Right lobe of liver (tissue), 6 donors: Measurements from ENCODE around the gene TWIST2. TPM values are rescaled to one million over a fixed set of nuclear protein-coding genes. Genes with fewer than 3 reads are reported as not detected.

ENCODE experiments used
- ATAC-seq, 4 donors: fragments of 200-7000 bp; cut with Tn5 transposase; one replicate each; pipeline ENCODE4 v1.9.1; 2020; ENCODE audit warnings: mild to moderate bottlenecking in 4 of 4, moderate library complexity in 4 of 4
- DNase-seq, 3 donors: peaks; one replicate each; pipeline ENCODE4 v3.0.0-alpha.2; 2020
- H3K27ac ChIP-seq, 3 donors: fragments of 200-600 bp; one replicate each; pipeline ENCODE4 v1.8.0; 2022
- H3K27me3 ChIP-seq, 2 donors: fragments of 200-600 bp; one replicate each; pipeline ENCODE4 v1.8.0; 2022
- H3K36me3 ChIP-seq, 4 donors: fragments of 200-600 bp; sonication (generic) in 1 of 4; one replicate each; pipeline versions ENCODE4 v1.5.1 to v1.8.0; 2017 to 2022; ENCODE audit warnings: control low read depth in 1 of 4
- H3K4me1 ChIP-seq, 4 donors: fragments of 200-600 bp; sonication (generic) in 1 of 4; one replicate each; pipeline versions ENCODE4 v1.5.1 to v1.8.0; 2017 to 2022; ENCODE audit warnings: control low read depth in 1 of 4
- H3K4me3 ChIP-seq, 3 donors: fragments of 200-600 bp; one replicate each; pipeline ENCODE4 v1.8.0; 2022
- H3K9me3 ChIP-seq, 4 donors: fragments of 200-600 bp; sonication (generic) in 1 of 4; one replicate each; pipeline versions ENCODE4 v1.5.1 to v1.8.0; 2017 to 2022; ENCODE audit warnings: control low read depth in 1 of 4
- POLR2A ChIP-seq: fragments of 450-650 bp; IDR thresholded peaks from one replicate; pipeline ENCODE4 v1.6.1; 2017; ENCODE audit warnings: antibody characterized with exemption, mild to moderate bottlenecking
- WGBS: methylation state at CpG from one replicate; pipeline ENCODE4 v1.1.6; 2018; ENCODE audit warnings: low coverage, low lambda C conversion rate; ENCODE audit not compliant: insufficient coverage; ENCODE audit errors: missing lambda C conversion rate; 5-methylcytosine and 5-hydroxymethylcytosine counted together
- intact Hi-C, 2 donors: fragments of 100-400 bp; cut with DNase I; formaldehyde crosslinking; loops; one replicate each; pipeline versions ENCODE4 v1.11.2 to v1.14.1; 2022
- total RNA-seq, 6 experiments: library from RNA; depleted of rRNA in 2 of 6; stranded (reverse); fragments of >200 nt in 2 of 6; fragmentation: NEBNext Ultra II Directional in 3 of 6; extraction: Animal tissue kit (Norgen Biotek cat#: 25700) in 3 of 6; gene quantifications; one replicate each; pipeline versions ENCODE4 v1.1.0 to v1.2.4, GENCODE V29; 2016 to 2023
- TF ChIP-seq, protein P1 (sequence below), 4 donors: fragments of 200-600 bp in 3 of 4; fragments of 450-650 bp in 1 of 4; IDR thresholded peaks; one replicate each; pipeline versions ENCODE4 v1.5.1 to v1.8.0; 2016 to 2022; ENCODE audit warnings: antibody characterized with exemption in 4 of 4, mild to moderate bottlenecking in 2 of 4
- donor health status: DM: no; HTN: yes; CAD: no.
- donor health status: DM: no; HTN: no; CAD: no.
- donor health status: DM: no; HTN: no; CAD: no.
- donor health status: DM: no; HTN: yes; CAD: no.
- donor health status: DM: no; HTN: yes; CAD: no.

Gene TWIST2
- total RNA-seq, 6 experiments from 2014 or later, result 0.15 to 0.56 (median 0.18) TPM; not detected in 3

DNA sequence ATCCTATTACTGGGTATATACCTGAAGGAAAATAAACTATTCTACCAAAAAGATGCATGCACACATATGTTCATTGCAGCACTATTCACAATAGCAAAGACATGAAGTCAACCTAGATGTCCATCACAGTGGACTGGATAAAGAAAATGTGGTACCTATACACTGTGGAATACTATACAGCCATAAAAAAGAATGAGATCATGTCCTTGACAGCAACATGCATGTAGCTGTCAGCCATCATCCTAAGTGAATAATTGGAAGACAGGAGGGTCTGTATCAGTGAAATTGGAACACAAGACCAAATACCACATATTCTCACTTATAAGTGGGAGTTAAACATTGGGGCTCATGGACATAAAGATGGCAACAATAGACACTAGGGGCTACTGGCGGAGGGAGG, 27.7 kb upstream of the TWIST2 start:
- DNase-seq (no peak), ATAC-seq (no peak)
- Histone ChIP-seq H3K27ac (no peak overlapping the region), H3K36me3 (no peaks in the 10 kb centered on the region), H3K27me3 (no peaks in the 10 kb centered on the region), H3K9me3 (no peaks in the 10 kb centered on the region), H3K4me3 (no peak overlapping the region), H3K4me1 (no peaks in the 10 kb centered on the region)
- WGBS, result 29% methylated on average over 1 of the region's 1 CpG
- TF ChIP-seq, protein P1, sequence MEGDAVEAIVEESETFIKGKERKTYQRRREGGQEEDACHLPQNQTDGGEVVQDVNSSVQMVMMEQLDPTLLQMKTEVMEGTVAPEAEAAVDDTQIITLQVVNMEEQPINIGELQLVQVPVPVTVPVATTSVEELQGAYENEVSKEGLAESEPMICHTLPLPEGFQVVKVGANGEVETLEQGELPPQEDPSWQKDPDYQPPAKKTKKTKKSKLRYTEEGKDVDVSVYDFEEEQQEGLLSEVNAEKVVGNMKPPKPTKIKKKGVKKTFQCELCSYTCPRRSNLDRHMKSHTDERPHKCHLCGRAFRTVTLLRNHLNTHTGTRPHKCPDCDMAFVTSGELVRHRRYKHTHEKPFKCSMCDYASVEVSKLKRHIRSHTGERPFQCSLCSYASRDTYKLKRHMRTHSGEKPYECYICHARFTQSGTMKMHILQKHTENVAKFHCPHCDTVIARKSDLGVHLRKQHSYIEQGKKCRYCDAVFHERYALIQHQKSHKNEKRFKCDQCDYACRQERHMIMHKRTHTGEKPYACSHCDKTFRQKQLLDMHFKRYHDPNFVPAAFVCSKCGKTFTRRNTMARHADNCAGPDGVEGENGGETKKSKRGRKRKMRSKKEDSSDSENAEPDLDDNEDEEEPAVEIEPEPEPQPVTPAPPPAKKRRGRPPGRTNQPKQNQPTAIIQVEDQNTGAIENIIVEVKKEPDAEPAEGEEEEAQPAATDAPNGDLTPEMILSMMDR (IDR thresholded peaks at IDR 0.05), result no peak
- no peak for TF ChIP-seq POLR2A
- intact Hi-C loops, result no loop called here

DNA sequence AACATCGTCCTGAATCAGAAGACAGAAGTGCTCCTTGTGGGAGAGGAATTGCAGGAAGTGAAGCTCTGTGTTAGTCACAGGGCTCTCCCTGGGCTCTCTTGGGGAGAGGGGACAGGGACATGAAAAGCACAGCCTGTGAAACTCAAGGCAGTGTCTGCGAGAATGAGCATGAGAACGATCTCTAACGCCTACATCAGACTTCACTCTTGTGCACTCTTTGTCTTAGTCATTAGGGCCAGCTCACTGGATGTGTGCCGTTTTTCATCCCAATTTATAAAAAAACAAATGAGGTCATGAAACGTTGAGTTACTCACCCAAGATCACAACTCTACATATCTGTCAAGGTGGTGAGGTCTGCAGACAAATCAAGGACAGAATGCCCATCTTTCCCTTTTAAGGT, 27.0 kb upstream of the TWIST2 start:
- Histone ChIP-seq H3K27ac (no peak overlapping the region), H3K27me3 (no peaks in the 10 kb centered on the region), H3K36me3 (no peaks in the 10 kb centered on the region), H3K4me3 (no peak overlapping the region), H3K9me3 (no peaks in the 10 kb centered on the region), H3K4me1 (no peaks in the 10 kb centered on the region)
- intact Hi-C loops, result no loop called here
- DNase-seq (no peak), ATAC-seq (no peak)
- TF ChIP-seq, protein P1 (IDR thresholded peaks at IDR 0.05), result no peak
- TF ChIP-seq POLR2A, result no peak
- 49% methylated on average over 6 of the region's 6 CpGs for WGBS

DNA sequence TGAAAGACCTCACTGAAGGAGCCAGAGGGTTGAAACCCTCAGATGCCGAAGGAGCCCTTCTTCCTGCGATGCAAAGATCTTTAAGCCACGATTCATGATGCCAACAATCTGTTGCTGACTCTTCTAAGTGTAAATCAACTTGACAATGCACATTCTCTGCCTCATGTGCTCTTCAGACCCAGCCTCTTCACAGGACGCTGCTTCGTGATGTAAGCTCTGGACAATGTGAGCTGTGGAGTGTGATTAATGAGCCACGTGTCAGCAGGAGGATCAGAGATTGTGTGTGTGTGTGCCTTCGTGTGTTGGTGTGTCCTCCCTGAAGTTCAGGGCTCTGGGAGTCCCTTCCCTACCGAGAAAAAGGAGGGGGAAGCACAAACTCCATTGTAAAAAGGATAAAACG, 26.5 kb upstream of the TWIST2 start:
- Histone ChIP-seq H3K27me3 (no peaks in the 10 kb centered on the region), H3K27ac (no peak overlapping the region), H3K9me3 (no peaks in the 10 kb centered on the region), H3K4me3 (no peak overlapping the region), H3K36me3 (no peaks in the 10 kb centered on the region), H3K4me1 (no peaks in the 10 kb centered on the region)
- no peak for TF ChIP-seq POLR2A
- TF ChIP-seq, protein P1 (IDR thresholded peaks at IDR 0.05), result no peak
- ATAC-seq (no peak), DNase-seq (no peak)
- WGBS, result 42% methylated on average over 9 of the region's 9 CpGs
- intact Hi-C loops, result no loop called here

DNA sequence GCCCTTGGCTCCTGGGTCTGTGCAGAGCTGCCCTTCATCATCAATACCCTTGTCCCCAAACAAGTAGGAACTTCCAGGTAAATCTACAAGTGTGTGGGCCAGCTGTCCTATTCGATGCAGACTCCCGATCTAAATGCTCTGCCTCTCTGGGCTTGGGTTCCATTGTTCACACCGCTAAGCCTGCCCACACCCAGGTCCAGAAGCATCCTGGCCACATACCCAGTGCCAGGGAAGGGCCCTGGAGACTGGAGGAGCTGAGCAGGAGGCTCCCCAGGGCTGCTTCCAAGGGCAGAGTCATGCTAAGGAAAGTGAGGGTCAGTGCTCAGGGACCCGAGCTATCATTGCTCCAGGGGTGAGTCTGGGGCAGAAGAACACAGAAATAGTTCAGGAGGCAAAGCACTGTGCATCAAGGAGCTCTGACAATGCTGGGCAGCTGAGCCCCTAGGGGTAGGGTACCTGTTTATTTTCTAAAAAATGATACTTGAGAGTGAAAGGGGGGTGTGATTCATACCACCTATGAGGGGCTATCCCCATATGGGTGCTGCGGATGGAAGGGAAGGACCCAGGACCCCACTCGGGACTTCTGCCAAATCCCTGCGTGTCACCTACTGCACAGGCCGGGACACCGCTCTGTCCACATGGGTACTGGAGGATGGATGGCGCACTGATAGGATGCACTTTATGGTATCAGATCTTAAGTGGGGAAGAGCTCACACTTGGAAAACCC, 25.8 kb upstream of the TWIST2 start:
- Histone ChIP-seq H3K27ac (no peak overlapping the region), H3K4me3 (no peak overlapping the region), H3K36me3 (no peaks in the 10 kb centered on the region), H3K4me1 (no peaks in the 10 kb centered on the region), H3K9me3 (no peaks in the 10 kb centered on the region), H3K27me3 (no peaks in the 10 kb centered on the region)
- TF ChIP-seq POLR2A, result no peak
- TF ChIP-seq, protein P1 (IDR thresholded peaks at IDR 0.05), result no peak
- no peak for ATAC-seq
- intact Hi-C loops, result no loop called here
- no peak for DNase-seq
- 43% methylated on average over 7 of the region's 10 CpGs for WGBS
